Neural crest cell (in vitro differentiated cells): Measurements from ENCODE around the gene STBD1. TPM values are rescaled to one million over a fixed set of nuclear protein-coding genes. Genes with fewer than 3 reads are reported as not detected.

Experiments used
- DNase-seq: peaks from one replicate; pipeline ENCODE4 v3.0.0; 2021; ENCODE audit warnings: low read depth, mixed read lengths, low spot score
- H3K27ac Mint-ChIP-seq: one replicate; pipeline ENCODE4 v1.8.0; 2021; ENCODE audit warnings: mild to moderate bottlenecking, mixed read lengths; ENCODE audit not compliant: unreplicated experiment
- H3K27me3 Mint-ChIP-seq: 2 replicates; pipeline ENCODE4 v1.8.0; 2021; ENCODE audit warnings: low read depth, mild to moderate bottlenecking, mixed read lengths
- H3K36me3 Mint-ChIP-seq: 2 replicates; pipeline ENCODE4 v1.8.0; 2021; ENCODE audit warnings: low read depth, mild to moderate bottlenecking, mixed read lengths
- H3K4me1 Mint-ChIP-seq: 2 replicates; pipeline ENCODE4 v1.8.0; 2021; ENCODE audit warnings: mixed read lengths
- H3K4me3 Mint-ChIP-seq: one replicate; pipeline ENCODE4 v1.8.0; 2021; ENCODE audit warnings: mild to moderate bottlenecking, mixed read lengths
- H3K9me3 Mint-ChIP-seq: 2 replicates; pipeline ENCODE4 v1.8.0; 2021; ENCODE audit warnings: mixed read lengths
- total RNA-seq: library from RNA; stranded (reverse); gene quantifications from 2 replicates; pipeline ENCODE4 v1.2.1, GENCODE V29; 2021
- TF ChIP-seq, protein P1 (sequence below): fragments of 200-600 bp; sonication (generic); conservative IDR thresholded peaks from 2 replicates; pipeline ENCODE4 v1.5.0; 2021; ENCODE audit warnings: antibody characterized with exemption, mild to moderate bottlenecking

STBD1 gene
- total RNA-seq, 1 donor from 2014 or later = 0.47 TPM

GRCh38 chr4:76301068-76301774 is 5.3 kb upstream of the STBD1 start:
- H3K36me3 Mint-ChIP-seq = peaks cover 8% of the 10 kb centered on the region
- peaks cover 14% of the 10 kb centered on the region for H3K9me3 Mint-ChIP-seq
- H3K4me3 Mint-ChIP-seq = no peak overlapping the region
- no peak for DNase-seq
- H3K27ac Mint-ChIP-seq = no peak overlapping the region
- TF ChIP-seq, protein P1, sequence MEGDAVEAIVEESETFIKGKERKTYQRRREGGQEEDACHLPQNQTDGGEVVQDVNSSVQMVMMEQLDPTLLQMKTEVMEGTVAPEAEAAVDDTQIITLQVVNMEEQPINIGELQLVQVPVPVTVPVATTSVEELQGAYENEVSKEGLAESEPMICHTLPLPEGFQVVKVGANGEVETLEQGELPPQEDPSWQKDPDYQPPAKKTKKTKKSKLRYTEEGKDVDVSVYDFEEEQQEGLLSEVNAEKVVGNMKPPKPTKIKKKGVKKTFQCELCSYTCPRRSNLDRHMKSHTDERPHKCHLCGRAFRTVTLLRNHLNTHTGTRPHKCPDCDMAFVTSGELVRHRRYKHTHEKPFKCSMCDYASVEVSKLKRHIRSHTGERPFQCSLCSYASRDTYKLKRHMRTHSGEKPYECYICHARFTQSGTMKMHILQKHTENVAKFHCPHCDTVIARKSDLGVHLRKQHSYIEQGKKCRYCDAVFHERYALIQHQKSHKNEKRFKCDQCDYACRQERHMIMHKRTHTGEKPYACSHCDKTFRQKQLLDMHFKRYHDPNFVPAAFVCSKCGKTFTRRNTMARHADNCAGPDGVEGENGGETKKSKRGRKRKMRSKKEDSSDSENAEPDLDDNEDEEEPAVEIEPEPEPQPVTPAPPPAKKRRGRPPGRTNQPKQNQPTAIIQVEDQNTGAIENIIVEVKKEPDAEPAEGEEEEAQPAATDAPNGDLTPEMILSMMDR = no peak
- peaks cover 6% of the 10 kb centered on the region for H3K4me1 Mint-ChIP-seq
- peaks cover 14% of the 10 kb centered on the region for H3K27me3 Mint-ChIP-seq

DNA sequence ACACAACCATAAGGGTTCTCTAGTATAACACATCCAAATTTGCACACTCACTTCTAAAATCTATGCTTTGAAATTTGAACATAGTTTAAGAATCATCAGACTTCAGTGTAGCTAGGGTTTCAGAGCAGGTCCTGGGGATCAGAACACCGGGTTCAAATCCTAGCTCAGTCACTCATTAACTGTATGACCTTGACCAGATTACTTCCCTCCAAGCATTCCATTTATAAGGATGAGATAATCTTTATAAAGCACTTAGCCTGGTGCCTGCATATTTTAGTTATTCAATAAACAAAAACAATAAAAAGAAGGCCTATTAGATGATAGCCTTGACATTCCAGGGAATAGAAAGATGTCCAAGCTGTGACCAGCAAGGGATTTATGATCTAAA is 4.8 kb upstream of the STBD1 start:
- peaks cover 11% of the 10 kb centered on the region for H3K9me3 Mint-ChIP-seq
- peaks cover 5% of the 10 kb centered on the region for H3K36me3 Mint-ChIP-seq
- H3K27ac Mint-ChIP-seq = no peak overlapping the region
- H3K4me1 Mint-ChIP-seq = peaks cover 6% of the 10 kb centered on the region
- TF ChIP-seq, protein P1 = no peak
- H3K27me3 Mint-ChIP-seq = peaks cover 16% of the 10 kb centered on the region
- H3K4me3 Mint-ChIP-seq = no peak overlapping the region
- no peak for DNase-seq

DNA sequence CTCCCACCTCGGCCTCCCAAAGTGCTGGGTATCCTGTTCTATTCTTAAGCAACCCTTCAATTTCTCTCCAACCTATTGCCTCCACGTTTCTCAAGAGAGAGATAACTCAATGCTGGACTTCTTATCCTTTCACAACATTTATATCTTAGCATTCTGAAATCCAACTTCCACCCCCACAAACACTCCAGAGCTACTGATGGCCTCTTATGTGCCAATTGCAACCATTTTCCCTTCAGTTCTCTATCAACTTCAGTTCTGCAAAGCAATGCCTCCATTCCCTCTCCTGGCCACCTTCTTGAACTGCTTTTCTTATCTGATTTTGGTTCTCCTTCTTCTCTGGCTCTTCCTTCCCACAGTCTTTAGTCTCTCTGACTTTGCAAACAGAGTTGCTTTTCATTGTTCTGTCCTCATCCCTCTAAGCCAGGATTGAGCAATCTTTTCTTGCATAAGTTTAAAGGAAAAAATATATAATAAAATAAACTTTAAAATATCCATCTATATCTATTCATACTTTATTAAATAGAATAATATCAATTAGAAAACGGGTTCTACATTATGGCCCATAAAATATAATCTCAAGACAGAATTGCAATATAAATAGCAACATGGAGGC is 3.6 kb upstream of the STBD1 start:
- Mint-ChIP-seq H3K4me1 (peaks cover 6% of the 10 kb centered on the region), H3K9me3 (peaks cover 5% of the 10 kb centered on the region), H3K27me3 (peaks cover 24% of the 10 kb centered on the region), H3K4me3 (no peak overlapping the region), H3K36me3 (peaks cover 5% of the 10 kb centered on the region), H3K27ac (no peak overlapping the region)
- TF ChIP-seq, protein P1 = no peak
- DNase-seq = no peak

GRCh38 chr4:76305033-76305687 is 1.4 kb upstream of the STBD1 start:
- Mint-ChIP-seq H3K27me3 (peaks cover 42% of the 10 kb centered on the region), H3K4me1 (peaks cover 6% of the 10 kb centered on the region), H3K4me3 (peak overlapping the region; percentile 88), H3K27ac (no peak overlapping the region), H3K36me3 (no peaks in the 10 kb centered on the region), H3K9me3 (no peaks in the 10 kb centered on the region)
- no peak for DNase-seq
- TF ChIP-seq, protein P1 = no peak

DNA sequence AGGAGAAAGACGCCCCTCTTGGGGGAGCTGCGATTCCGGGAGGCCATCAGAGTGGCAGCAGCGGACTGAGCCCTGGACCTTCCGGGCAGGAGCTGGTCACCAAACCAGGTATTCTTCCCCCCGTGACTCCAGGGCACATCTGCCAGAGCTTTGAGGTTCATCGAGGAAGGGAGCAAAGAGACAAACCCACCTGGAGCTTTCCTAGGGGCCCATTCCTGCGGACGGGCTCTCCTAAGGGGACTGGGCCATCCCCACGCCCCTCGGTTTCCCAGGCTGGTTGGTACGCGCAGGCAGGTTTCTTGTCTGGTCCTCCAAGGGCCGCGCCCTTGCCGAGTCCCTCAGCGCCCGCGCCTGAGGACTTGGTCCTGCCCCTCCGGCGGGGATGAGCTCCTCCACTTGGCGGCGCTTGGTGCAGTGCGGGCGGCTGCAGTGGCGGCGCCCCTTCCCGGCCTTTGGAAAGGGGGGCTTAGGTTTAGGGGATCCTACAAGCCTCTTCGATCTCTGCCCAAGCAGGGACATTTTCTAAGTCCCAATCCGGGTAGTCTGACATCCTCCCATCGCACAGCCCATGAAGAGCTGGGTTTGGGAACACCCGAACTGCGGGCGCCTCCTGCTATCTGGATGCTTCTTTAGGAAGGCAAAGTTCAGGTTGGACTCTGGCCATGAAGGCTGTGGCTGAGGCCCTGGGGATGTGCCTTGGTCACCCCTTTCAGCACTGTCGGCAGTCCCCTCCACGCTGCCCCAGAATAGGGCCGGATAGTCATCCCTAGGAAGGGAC is 538 bp downstream of the STBD1 start:
- peak; percentile 41 for DNase-seq
- H3K9me3 Mint-ChIP-seq = no peaks in the 10 kb centered on the region
- TF ChIP-seq, protein P1 = peak; percentile 34
- peak overlapping the region; percentile 88 for H3K4me3 Mint-ChIP-seq
- H3K27me3 Mint-ChIP-seq = peaks cover 51% of the 10 kb centered on the region
- peaks cover 6% of the 10 kb centered on the region for H3K4me1 Mint-ChIP-seq
- H3K27ac Mint-ChIP-seq = no peak overlapping the region
- H3K36me3 Mint-ChIP-seq = no peaks in the 10 kb centered on the region
